Upper lobe of left lung (tissue), 6 donors: ENCODE results near the gene XRN2. TPM values are rescaled to one million over a fixed set of nuclear protein-coding genes. Genes with fewer than 3 reads are reported as not detected.

Source experiments
- ATAC-seq, 2 donors: fragments of 200-7000 bp; cut with Tn5 transposase; one replicate each; pipeline ENCODE4 v1.9.1; 2022; ENCODE audit warnings: mild to moderate bottlenecking in 2 of 2, moderate library complexity in 2 of 2; ENCODE audit not compliant: low FRiP score in 2 of 2
- DNase-seq, 2 donors: peaks; one replicate each; pipeline ENCODE4 v3.0.0-alpha.2; 2019 to 2020
- H3K27ac ChIP-seq, 4 donors: fragments of 200-600 bp; sonication (generic); one replicate each; pipeline ENCODE4 v1.5.1; 2016 to 2019
- H3K27me3 ChIP-seq, 4 donors: fragments of 200-600 bp; sonication (generic); one replicate each; pipeline ENCODE4 v1.5.1; 2017 to 2019
- H3K36me3 ChIP-seq, 4 donors: fragments of 200-600 bp; sonication (generic); one replicate each; pipeline ENCODE4 v1.5.1; 2016 to 2019
- H3K4me1 ChIP-seq, 4 donors: fragments of 200-600 bp; sonication (generic); one replicate each; pipeline ENCODE4 v1.5.1; 2018 to 2019
- H3K4me3 ChIP-seq, 4 donors: fragments of 200-600 bp; sonication (generic); one replicate each; pipeline ENCODE4 v1.5.1; 2017 to 2019; ENCODE audit warnings: mild to moderate bottlenecking in 2 of 4, moderate library complexity in 1 of 4
- H3K9me3 ChIP-seq, 4 donors: fragments of 200-600 bp; sonication (generic); one replicate each; pipeline ENCODE4 v1.5.1; 2018 to 2019
- EP300 ChIP-seq, 4 donors: sonication (generic); formaldehyde crosslinking; IDR thresholded peaks; one replicate each; pipeline ENCODE4 v1.5.1; 2017; ENCODE audit warnings: antibody characterized with exemption in 4 of 4, control low read depth in 2 of 4
- POLR2A ChIP-seq, 4 donors: fragments of 450-650 bp; IDR thresholded peaks; one replicate each; pipeline ENCODE4 v1.5.1; 2016 to 2017; ENCODE audit warnings: antibody characterized with exemption in 4 of 4, mild to moderate bottlenecking in 2 of 4
- POLR2AphosphoS5 ChIP-seq, 2 donors: sonication (generic); formaldehyde crosslinking; IDR thresholded peaks; one replicate each; pipeline ENCODE4 v1.5.1; 2017; ENCODE audit warnings: antibody characterized with exemption in 2 of 2
- WGBS, 2 donors: methylation state at CpG; one replicate each; pipeline ENCODE4 v1.1.5; 2017 to 2018; 5-methylcytosine and 5-hydroxymethylcytosine counted together
- total RNA-seq, 6 donors: library from RNA; depleted of rRNA in 4 of 6; stranded (reverse); fragments of >200 nt in 4 of 6; gene quantifications; one replicate each; pipeline versions ENCODE4 v1.1.0 to v1.2.1, GENCODE V29; 2016 to 2021
- TF ChIP-seq, protein P1 (sequence below), 6 experiments: fragments of 450-650 bp in 4 of 6; fragments of 200-600 bp in 2 of 6; sonication (generic) in 2 of 6; IDR thresholded peaks; one replicate each; pipeline ENCODE4 v1.5.1; 2016 to 2019; ENCODE audit warnings: antibody characterized with exemption in 6 of 6
- donor health status: DM: no; HTN: no; CAD: no; lungs with moderate emphysema.
- donor health status: DM: no; HTN: yes; CAD: no; lungs with severe emphysema.

Gene XRN2
- total RNA-seq, 6 donors from 2014 or later: 38.3 to 70.5 (median 55.0) TPM

DNA sequence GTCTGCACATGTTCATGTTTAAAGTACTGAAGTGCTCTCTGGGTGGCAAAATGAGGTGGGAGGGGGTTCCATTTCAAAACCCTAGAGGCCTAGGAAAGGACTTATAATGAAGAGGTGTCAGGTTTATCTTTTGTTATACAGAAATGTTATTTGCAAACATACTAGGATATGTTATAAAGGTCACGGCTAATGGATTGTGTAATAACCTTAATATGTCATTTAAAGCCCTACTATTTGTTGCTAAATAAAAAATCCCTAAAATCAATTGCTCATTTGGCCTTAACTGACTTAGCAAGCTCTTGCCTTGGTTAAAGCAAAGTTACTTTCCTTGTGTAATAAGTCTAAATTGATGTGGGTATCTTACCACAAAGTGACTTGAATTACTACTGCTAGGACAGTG, 85.4 kb downstream of the XRN2 start:
- Histone ChIP-seq H3K27ac (no peak overlapping the region), H3K9me3 (no peaks in the 10 kb centered on the region), H3K27me3 (peaks cover 0 to 17% (median 5%) of the 10 kb centered on the region in 4 donors), H3K36me3 (peaks cover 0 to 64% (median 21%) of the 10 kb centered on the region in 4 donors), H3K4me3 (no peak overlapping the region), H3K4me1 (peaks cover 0 to 6% (median 0%) of the 10 kb centered on the region in 4 donors)
- 82 to 90% methylated on average over 1 of the region's 1 CpG for WGBS, 2 donors
- no peak for ATAC-seq
- DNase-seq: no peak
- TF ChIP-seq EP300 (IDR thresholded peaks at IDR 0.05) (no peak), POLR2AphosphoS5 (IDR thresholded peaks at IDR 0.05) (no peak), POLR2A (IDR thresholded peaks at IDR 0.05) (no peak)
- TF ChIP-seq, protein P1, sequence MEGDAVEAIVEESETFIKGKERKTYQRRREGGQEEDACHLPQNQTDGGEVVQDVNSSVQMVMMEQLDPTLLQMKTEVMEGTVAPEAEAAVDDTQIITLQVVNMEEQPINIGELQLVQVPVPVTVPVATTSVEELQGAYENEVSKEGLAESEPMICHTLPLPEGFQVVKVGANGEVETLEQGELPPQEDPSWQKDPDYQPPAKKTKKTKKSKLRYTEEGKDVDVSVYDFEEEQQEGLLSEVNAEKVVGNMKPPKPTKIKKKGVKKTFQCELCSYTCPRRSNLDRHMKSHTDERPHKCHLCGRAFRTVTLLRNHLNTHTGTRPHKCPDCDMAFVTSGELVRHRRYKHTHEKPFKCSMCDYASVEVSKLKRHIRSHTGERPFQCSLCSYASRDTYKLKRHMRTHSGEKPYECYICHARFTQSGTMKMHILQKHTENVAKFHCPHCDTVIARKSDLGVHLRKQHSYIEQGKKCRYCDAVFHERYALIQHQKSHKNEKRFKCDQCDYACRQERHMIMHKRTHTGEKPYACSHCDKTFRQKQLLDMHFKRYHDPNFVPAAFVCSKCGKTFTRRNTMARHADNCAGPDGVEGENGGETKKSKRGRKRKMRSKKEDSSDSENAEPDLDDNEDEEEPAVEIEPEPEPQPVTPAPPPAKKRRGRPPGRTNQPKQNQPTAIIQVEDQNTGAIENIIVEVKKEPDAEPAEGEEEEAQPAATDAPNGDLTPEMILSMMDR (IDR thresholded peaks at IDR 0.05): no peak

DNA sequence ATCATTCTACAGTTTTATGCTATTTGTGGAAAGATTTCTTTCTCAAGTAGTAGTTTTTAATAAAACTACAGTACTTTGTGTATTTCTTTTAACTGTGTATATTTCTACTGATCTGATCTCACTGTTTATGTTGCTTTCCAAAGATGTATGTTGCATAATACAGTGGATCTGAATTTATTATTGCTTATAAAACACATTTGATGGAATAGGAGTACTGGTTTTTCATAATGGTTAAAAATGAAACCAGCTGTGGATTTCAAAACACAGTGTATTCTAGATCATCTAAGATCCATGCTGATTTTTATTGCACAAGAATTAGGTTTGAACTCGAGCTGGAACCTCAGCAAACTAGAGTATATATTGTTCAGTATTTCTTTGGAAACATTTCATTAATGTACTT, 86.2 kb downstream of the XRN2 start:
- TF ChIP-seq POLR2A (IDR thresholded peaks at IDR 0.05) (no peak), POLR2AphosphoS5 (IDR thresholded peaks at IDR 0.05) (no peak), EP300 (IDR thresholded peaks at IDR 0.05) (no peak)
- TF ChIP-seq, protein P1 (IDR thresholded peaks at IDR 0.05): no peak
- WGBS, 2 donors: 0 to 3% methylated on average over 1 of the region's 1 CpG
- peaks cover 0 to 23% (median 5%) of the 10 kb centered on the region in 4 donors for H3K27me3 ChIP-seq
- H3K4me1 ChIP-seq: peaks cover 0 to 6% (median 0%) of the 10 kb centered on the region in 4 donors
- H3K9me3 ChIP-seq: no peaks in the 10 kb centered on the region
- ATAC-seq (no peak), DNase-seq (no peak)
- H3K4me3 ChIP-seq: no peak overlapping the region
- H3K27ac ChIP-seq: no peak overlapping the region
- peaks cover 0 to 56% (median 15%) of the 10 kb centered on the region in 4 donors for H3K36me3 ChIP-seq

DNA sequence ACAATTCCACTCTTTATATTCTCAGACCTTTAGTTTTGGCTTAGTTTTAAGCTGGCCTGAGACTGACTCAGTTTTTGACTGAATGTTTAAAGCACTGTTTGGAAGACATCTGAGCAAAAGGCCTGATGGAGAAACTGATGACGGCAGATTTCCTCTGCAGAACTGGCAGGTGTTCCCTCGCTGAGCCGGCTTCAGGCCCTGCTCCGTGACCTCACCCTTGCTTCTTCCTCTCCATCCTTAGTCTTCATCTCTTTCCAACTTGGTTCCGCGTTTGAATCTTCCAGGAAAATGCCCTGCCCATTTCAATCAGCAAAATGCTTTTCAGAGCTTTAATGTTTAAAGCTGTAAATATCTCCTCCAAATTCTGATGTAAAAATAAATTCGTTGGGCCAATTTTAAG, 87.6 kb downstream of the XRN2 start:
- DNase-seq: no peak
- Histone ChIP-seq H3K4me1 (peaks cover 0 to 11% (median 3%) of the 10 kb centered on the region in 4 donors), H3K27me3 (peaks cover 0 to 36% (median 10%) of the 10 kb centered on the region in 4 donors), H3K4me3 (no peak overlapping the region), H3K36me3 (peaks cover 0 to 45% (median 13%) of the 10 kb centered on the region in 4 donors), H3K27ac (no peak overlapping the region), H3K9me3 (no peaks in the 10 kb centered on the region)
- TF ChIP-seq, protein P1 (IDR thresholded peaks at IDR 0.05): no peak
- no peak for TF ChIP-seq EP300 (IDR thresholded peaks at IDR 0.05)
- no peak for TF ChIP-seq POLR2A (IDR thresholded peaks at IDR 0.05)
- TF ChIP-seq POLR2AphosphoS5 (IDR thresholded peaks at IDR 0.05): no peak
- WGBS, 2 donors: 92 to 97% methylated on average over 7 of the region's 7 CpGs
- no peak for ATAC-seq

DNA sequence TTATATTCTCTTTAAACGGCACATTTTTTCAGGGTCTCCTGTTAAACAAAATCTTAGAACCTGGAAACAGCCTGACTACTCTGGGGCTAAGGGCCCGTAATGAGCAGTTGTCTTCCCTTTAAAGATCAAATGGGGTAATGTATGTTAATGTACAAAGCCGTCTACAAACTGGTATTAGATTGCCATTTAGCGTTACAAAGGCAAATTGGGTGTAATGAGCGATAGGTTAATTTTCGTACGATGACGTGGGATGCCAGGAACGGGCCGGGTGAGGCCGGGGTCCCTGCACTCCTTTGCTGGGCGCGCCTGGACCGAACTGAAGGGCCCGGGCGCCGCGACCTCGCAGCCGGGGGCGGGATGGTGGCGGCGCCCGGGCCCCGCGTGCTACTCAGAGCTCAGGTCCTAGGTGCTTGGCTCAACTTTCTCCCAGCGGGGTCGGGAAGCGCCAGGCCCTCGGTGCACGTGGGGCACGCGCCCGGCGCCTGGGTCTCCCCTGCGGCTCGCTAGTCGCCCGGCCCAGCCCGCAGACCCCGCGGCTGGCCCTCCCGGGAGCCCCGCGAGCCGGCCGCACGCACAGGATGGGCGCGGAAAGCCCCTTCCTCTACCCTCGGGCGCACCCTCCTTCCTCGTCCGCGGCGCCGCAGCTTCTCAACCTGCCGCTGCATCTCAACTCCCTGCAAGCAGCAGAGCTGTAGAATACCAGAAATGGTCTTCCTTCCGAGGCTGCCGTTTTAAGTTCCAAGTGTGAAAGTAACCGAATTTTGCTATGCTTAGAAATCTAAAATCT, 88.2 kb downstream of the XRN2 start:
- peaks cover 4 to 17% (median 9%) of the 10 kb centered on the region in 4 donors for H3K4me1 ChIP-seq
- DNase-seq (peak in 1 of 2 donors; percentile 76), ATAC-seq (peak in 1 of 2 donors; percentile 24)
- H3K36me3 ChIP-seq: peaks cover 0 to 39% (median 10%) of the 10 kb centered on the region in 4 donors
- TF ChIP-seq, protein P1 (IDR thresholded peaks at IDR 0.05): no peak
- no peak for TF ChIP-seq POLR2AphosphoS5 (IDR thresholded peaks at IDR 0.05)
- no peak for TF ChIP-seq POLR2A (IDR thresholded peaks at IDR 0.05)
- TF ChIP-seq EP300 (IDR thresholded peaks at IDR 0.05): no peak
- no peak overlapping the region for H3K4me3 ChIP-seq
- 36 to 55% methylated on average over 29 to 48 of the region's 61 CpGs for WGBS, 2 donors
- H3K9me3 ChIP-seq: no peaks in the 10 kb centered on the region
- peaks cover 0 to 42% (median 14%) of the 10 kb centered on the region in 4 donors for H3K27me3 ChIP-seq
- no peak overlapping the region for H3K27ac ChIP-seq
